HepG2 (cell line): ENCODE measurements around the gene ZBP1. TPM values are rescaled to one million over a fixed set of nuclear protein-coding genes. Genes with fewer than 3 reads are reported as not detected.

ENCODE experiments used
- KDM4B ChIP-seq: sonication (generic); formaldehyde crosslinking; IDR thresholded peaks from 2 replicates; pipeline ENCODE4 v1.4.0; 2020; ENCODE audit warnings: missing genetic modification reagents
- KDM5A ChIP-seq: fragments of 200-600 bp; sonication (generic); IDR thresholded peaks from 2 replicates; pipeline ENCODE4 v1.7.0; 2018; ENCODE audit warnings: antibody characterized with exemption, mild to moderate bottlenecking, low read length, borderline replicate concordance
- KDM5B ChIP-seq: sonication (generic); formaldehyde crosslinking; IDR thresholded peaks from 2 replicates; pipeline ENCODE4 v1.4.0; 2020; ENCODE audit warnings: missing genetic modification reagents, mild to moderate bottlenecking, borderline replicate concordance
- MLLT10 ChIP-seq: sonication (generic); formaldehyde crosslinking; IDR thresholded peaks from 2 replicates; pipeline ENCODE4 v1.4.0; 2020; ENCODE audit warnings: missing genetic modification reagents
- MLX ChIP-seq: IDR thresholded peaks from 2 replicates; pipeline ENCODE4 v1.6.1; 2016
- MLXIP ChIP-seq: sonication (generic); formaldehyde crosslinking; IDR thresholded peaks from 2 replicates; pipeline ENCODE4 v1.9.0; 2021; ENCODE audit warnings: missing genetic modification reagents, borderline replicate concordance
- MTF1 ChIP-seq: sonication (generic); formaldehyde crosslinking; IDR thresholded peaks from 2 replicates; pipeline ENCODE4 v1.5.0; 2020; ENCODE audit warnings: missing genetic modification reagents
- PATZ1 ChIP-seq: sonication (generic); formaldehyde crosslinking; IDR thresholded peaks from 2 replicates; pipeline ENCODE4 v1.4.0; 2020; ENCODE audit warnings: missing genetic modification reagents
- RNF2 ChIP-seq: fragments of 450-650 bp; conservative IDR thresholded peaks from 2 replicates; pipeline ENCODE4 v1.6.1; 2016; ENCODE audit warnings: low read depth
- ZBED4 ChIP-seq: sonication (generic); formaldehyde crosslinking; IDR thresholded peaks from 2 replicates; pipeline ENCODE4 v1.4.0; 2020; ENCODE audit warnings: missing genetic modification reagents, borderline replicate concordance
- polyA plus RNA-seq, 8 experiments: library from polyadenylated mRNA; depleted of rRNA in 3 of 8; stranded (reverse) in 7 of 8; unstranded in 1 of 8; fragments of >200 nt; fragmentation: Illumina TruSeq in 4 of 8; extraction: Trizol in 4 of 8; gene quantifications; 2 replicates each; pipeline versions ENCODE4 v1.2.1 to v1.2.3, GENCODE V29; 2011 to 2016; ENCODE audit warnings: low read depth in 4 of 8, missing spikeins in 1 of 8, mixed read lengths in 1 of 8; ENCODE audit not compliant: insufficient read depth in 1 of 8
- total RNA-seq, 5 experiments: library from RNA; depleted of rRNA; stranded (reverse); fragments of >200 nt; fragmentation: Illumina TruSeq; extraction: Trizol; gene quantifications; 2 replicates each; pipeline ENCODE4 v1.2.3, GENCODE V29; 2016; ENCODE audit warnings: low read depth in 1 of 5
- TF ChIP-seq, protein P1 (sequence below): IDR thresholded peaks from 2 replicates; pipeline ENCODE4 v1.6.1; 2018; ENCODE audit warnings: missing genetic modification reagents, mild to moderate bottlenecking, missing compliant biosample characterization
- TF ChIP-seq, protein P2 (sequence below): sonication (generic); formaldehyde crosslinking; IDR thresholded peaks from 2 replicates; pipeline ENCODE4 v1.5.0; 2020; ENCODE audit warnings: mild to moderate bottlenecking, low read depth, missing genetic modification reagents, borderline replicate concordance
- TF ChIP-seq, protein P3 (sequence below): sonication (generic); formaldehyde crosslinking; IDR thresholded peaks from 2 replicates; pipeline ENCODE4 v1.8.1; 2023; ENCODE audit warnings: missing genetic modification reagents, inconsistent platforms, borderline replicate concordance

The ZBP1 gene
- total and polyA plus RNA-seq, 2 of the 13 experiments (the other 11 are each of a cell fraction or from before 2014, with no cell fraction given): not detected

- TF ChIP-seq MLX (CRISPR knock-in tag) (peak; percentile 46; the same call in 1 of the 2 replicates), MTF1 (no peak), MLXIP (CRISPR knock-in tag) (no peak), RNF2 (no peak), ZBED4 (peak; percentile 97), PATZ1 (CRISPR knock-in tag) (0 out of 2 replicates have a peak, but pooled peaks have one; percentile 26), KDM4B (CRISPR knock-in tag) (no peak), KDM5B (CRISPR knock-in tag) (no peak; the same call in 1 of the 2 replicates), KDM5A (no peak), MLLT10 (CRISPR knock-in tag) (no peak)
- TF ChIP-seq, protein P1, sequence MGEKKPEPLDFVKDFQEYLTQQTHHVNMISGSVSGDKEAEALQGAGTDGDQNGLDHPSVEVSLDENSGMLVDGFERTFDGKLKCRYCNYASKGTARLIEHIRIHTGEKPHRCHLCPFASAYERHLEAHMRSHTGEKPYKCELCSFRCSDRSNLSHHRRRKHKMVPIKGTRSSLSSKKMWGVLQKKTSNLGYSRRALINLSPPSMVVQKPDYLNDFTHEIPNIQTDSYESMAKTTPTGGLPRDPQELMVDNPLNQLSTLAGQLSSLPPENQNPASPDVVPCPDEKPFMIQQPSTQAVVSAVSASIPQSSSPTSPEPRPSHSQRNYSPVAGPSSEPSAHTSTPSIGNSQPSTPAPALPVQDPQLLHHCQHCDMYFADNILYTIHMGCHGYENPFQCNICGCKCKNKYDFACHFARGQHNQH: no peak
- TF ChIP-seq, protein P2, sequence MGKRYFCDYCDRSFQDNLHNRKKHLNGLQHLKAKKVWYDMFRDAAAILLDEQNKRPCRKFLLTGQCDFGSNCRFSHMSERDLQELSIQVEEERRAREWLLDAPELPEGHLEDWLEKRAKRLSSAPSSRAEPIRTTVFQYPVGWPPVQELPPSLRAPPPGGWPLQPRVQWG (CRISPR knock-in tag): no peak
- TF ChIP-seq, protein P3, sequence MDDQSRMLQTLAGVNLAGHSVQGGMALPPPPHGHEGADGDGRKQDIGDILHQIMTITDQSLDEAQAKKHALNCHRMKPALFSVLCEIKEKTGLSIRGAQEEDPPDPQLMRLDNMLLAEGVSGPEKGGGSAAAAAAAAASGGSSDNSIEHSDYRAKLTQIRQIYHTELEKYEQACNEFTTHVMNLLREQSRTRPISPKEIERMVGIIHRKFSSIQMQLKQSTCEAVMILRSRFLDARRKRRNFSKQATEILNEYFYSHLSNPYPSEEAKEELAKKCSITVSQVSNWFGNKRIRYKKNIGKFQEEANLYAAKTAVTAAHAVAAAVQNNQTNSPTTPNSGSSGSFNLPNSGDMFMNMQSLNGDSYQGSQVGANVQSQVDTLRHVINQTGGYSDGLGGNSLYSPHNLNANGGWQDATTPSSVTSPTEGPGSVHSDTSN: no peak
These were observed 27.7 kb downstream of the ZBP1 start (continued) for GRCh38 chr20:57592263-57593092.
